Hepatic stellate cell (primary cell): ENCODE data around the gene DDX3X.
"Not testable (repeated sequence)": the region's sequence is repeated elsewhere in the genome, so short reads cannot be mapped to it uniquely, and the experiment has no call there.

ENCODE experiments used
- DNase-seq: peaks from one replicate; pipeline ENCODE4 v3.0.0; 2011; ENCODE audit warnings: low spot score

The DDX3X gene

GRCh38 chrX:41373989-41374606 is 40.1 kb downstream of the DDX3X start:
- no peak for DNase-seq

- DNase-seq = no peak
Measured at GRCh38 chrX:41377624-41378023, 43.7 kb downstream of the DDX3X start.

GRCh38 chrX:41381685-41382084 is 47.7 kb downstream of the DDX3X start:
- peak; percentile 74 for DNase-seq

GRCh38 chrX:41382714-41383645 is 49.0 kb downstream of the DDX3X start:
- no peak for DNase-seq

GRCh38 chrX:41384051-41384705 is 50.2 kb downstream of the DDX3X start:
- DNase-seq = peak; percentile 65

GRCh38 chrX:41386222-41386990 is 52.4 kb downstream of the DDX3X start:
- no peak for DNase-seq

GRCh38 chrX:41388543-41388942 is 54.6 kb downstream of the DDX3X start:
- no peak for DNase-seq

GRCh38 chrX:41389311-41389888 is 55.4 kb downstream of the DDX3X start:
- DNase-seq = no peak

GRCh38 chrX:41390576-41390975 is 56.6 kb downstream of the DDX3X start:
- DNase-seq = not testable (repeated sequence)

GRCh38 chrX:41391606-41392005 is 57.6 kb downstream of the DDX3X start:
- no peak for DNase-seq

GRCh38 chrX:41394293-41394692 is 60.3 kb downstream of the DDX3X start:
- DNase-seq = no peak

GRCh38 chrX:41397219-41397618 is 63.3 kb downstream of the DDX3X start:
- DNase-seq = no peak

- DNase-seq = no peak
Measured at GRCh38 chrX:41397768-41398167, 63.8 kb downstream of the DDX3X start.

GRCh38 chrX:41402556-41402955 is 68.6 kb downstream of the DDX3X start:
- DNase-seq = not testable (repeated sequence)

GRCh38 chrX:41405551-41405950 is 71.6 kb downstream of the DDX3X start:
- no peak for DNase-seq

- no peak for DNase-seq
Measured at GRCh38 chrX:41406201-41406600, 72.2 kb downstream of the DDX3X start.

GRCh38 chrX:41407816-41408215 is 73.9 kb downstream of the DDX3X start:
- DNase-seq = no peak

- no peak for DNase-seq
Measured at GRCh38 chrX:41408576-41408975, 74.6 kb downstream of the DDX3X start.

- DNase-seq = no peak
Measured at GRCh38 chrX:41409006-41409405, 75.0 kb downstream of the DDX3X start.

GRCh38 chrX:41411222-41411621 is 77.3 kb downstream of the DDX3X start:
- DNase-seq = not testable (repeated sequence)

GRCh38 chrX:41412261-41413081 is 78.5 kb downstream of the DDX3X start:
- DNase-seq = no peak
